ENCODE data around the gene TMEM132E.

The TMEM132E gene

DNA sequence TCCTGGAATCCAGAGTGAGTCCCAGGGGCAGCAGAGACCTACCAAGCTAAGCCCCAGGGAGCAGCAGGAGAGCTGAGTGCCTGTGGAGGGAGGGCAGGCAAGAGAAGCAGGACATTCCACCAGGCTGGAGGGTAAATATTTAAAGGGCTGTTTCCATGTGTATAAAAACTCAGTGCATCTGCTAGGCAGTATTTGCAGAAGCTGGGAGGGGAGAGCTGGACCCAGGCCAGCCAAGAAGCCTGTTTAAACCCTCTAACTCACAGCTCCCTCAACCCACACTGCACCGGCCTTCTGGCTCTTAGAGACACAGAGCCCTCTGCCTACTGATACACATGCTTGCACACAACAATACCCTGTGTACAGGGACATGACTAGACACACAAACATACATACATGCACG, 22.5 kb upstream of the TMEM132E start:
- ATAC-seq: no peak
- no peak for TF ChIP-seq ZFP3 (CRISPR knock-in tag; IDR thresholded peaks at IDR 0.05)
- TF ChIP-seq ZNF70 (CRISPR knock-in tag; IDR thresholded peaks at IDR 0.05): no peak
- no peak for TF ChIP-seq PPARA (CRISPR knock-in tag; IDR thresholded peaks at IDR 0.05; ENCODE audit: borderline replicate concordance)
- TF ChIP-seq RARB (CRISPR knock-in tag; IDR thresholded peaks at IDR 0.05): no peak
- TF ChIP-seq TOX (CRISPR knock-in tag; IDR thresholded peaks at IDR 0.05; ENCODE audit: borderline replicate concordance): no peak

DNA sequence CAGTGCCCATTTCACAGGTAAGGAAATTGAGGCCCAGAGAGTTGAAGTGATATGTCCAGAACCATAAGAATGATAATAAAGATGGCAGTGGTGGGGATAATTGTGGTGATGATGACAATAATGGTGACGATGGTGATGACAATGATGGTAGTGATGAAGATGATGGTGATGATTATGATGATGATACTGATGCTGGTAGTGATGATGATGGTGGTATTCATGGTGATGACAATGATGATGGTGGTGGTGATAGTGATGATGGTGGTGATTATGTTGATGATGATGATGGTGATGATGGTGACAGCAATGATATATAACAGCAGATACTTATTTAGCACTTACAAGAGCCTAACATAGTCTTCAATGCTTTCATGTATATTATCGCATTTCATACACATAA, 18.1 kb upstream of the TMEM132E start:
- ATAC-seq: no peak
- no peak for TF ChIP-seq ZC3H10 (CRISPR knock-in tag; IDR thresholded peaks at IDR 0.05)
- no peak for TF ChIP-seq ISL1 (CRISPR knock-in tag; IDR thresholded peaks at IDR 0.05)
- TF ChIP-seq ZFP30 (CRISPR knock-in tag; IDR thresholded peaks at IDR 0.05): no peak
- no peak for TF ChIP-seq ESRRG (CRISPR knock-in tag; IDR thresholded peaks at IDR 0.05)
- no peak for TF ChIP-seq CSDC2 (CRISPR knock-in tag; IDR thresholded peaks at IDR 0.05)
- no peak for TF ChIP-seq SNAI2 (CRISPR knock-in tag; IDR thresholded peaks at IDR 0.05)
- TF ChIP-seq PPARA (CRISPR knock-in tag; IDR thresholded peaks at IDR 0.05; ENCODE audit: borderline replicate concordance): no peak

- TF ChIP-seq ZC3H10 (CRISPR knock-in tag; IDR thresholded peaks at IDR 0.05) (no peak), ZNF70 (CRISPR knock-in tag; IDR thresholded peaks at IDR 0.05) (no peak), ZNF8 (CRISPR knock-in tag; IDR thresholded peaks at IDR 0.05) (no peak), ISL1 (CRISPR knock-in tag; IDR thresholded peaks at IDR 0.05) (no peak), TOX (CRISPR knock-in tag; IDR thresholded peaks at IDR 0.05; ENCODE audit: borderline replicate concordance) (no peak), ZNF565 (CRISPR knock-in tag; conservative IDR thresholded peaks at IDR 0.05; ENCODE audit: low read depth) (no peak), ZFP3 (CRISPR knock-in tag; IDR thresholded peaks at IDR 0.05) (no peak), TCF4 (CRISPR knock-in tag; IDR thresholded peaks at IDR 0.05; ENCODE audit: borderline replicate concordance) (no peak)
- TF ChIP-seq, protein P1, sequence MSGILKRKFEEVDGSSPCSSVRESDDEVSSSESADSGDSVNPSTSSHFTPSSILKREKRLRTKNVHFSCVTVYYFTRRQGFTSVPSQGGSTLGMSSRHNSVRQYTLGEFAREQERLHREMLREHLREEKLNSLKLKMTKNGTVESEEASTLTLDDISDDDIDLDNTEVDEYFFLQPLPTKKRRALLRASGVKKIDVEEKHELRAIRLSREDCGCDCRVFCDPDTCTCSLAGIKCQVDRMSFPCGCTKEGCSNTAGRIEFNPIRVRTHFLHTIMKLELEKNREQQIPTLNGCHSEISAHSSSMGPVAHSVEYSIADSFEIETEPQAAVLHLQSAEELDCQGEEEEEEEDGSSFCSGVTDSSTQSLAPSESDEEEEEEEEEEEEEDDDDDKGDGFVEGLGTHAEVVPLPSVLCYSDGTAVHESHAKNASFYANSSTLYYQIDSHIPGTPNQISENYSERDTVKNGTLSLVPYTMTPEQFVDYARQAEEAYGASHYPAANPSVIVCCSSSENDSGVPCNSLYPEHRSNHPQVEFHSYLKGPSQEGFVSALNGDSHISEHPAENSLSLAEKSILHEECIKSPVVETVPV (CRISPR knock-in tag; IDR thresholded peaks at IDR 0.05): no peak
- TF ChIP-seq, protein P2, sequence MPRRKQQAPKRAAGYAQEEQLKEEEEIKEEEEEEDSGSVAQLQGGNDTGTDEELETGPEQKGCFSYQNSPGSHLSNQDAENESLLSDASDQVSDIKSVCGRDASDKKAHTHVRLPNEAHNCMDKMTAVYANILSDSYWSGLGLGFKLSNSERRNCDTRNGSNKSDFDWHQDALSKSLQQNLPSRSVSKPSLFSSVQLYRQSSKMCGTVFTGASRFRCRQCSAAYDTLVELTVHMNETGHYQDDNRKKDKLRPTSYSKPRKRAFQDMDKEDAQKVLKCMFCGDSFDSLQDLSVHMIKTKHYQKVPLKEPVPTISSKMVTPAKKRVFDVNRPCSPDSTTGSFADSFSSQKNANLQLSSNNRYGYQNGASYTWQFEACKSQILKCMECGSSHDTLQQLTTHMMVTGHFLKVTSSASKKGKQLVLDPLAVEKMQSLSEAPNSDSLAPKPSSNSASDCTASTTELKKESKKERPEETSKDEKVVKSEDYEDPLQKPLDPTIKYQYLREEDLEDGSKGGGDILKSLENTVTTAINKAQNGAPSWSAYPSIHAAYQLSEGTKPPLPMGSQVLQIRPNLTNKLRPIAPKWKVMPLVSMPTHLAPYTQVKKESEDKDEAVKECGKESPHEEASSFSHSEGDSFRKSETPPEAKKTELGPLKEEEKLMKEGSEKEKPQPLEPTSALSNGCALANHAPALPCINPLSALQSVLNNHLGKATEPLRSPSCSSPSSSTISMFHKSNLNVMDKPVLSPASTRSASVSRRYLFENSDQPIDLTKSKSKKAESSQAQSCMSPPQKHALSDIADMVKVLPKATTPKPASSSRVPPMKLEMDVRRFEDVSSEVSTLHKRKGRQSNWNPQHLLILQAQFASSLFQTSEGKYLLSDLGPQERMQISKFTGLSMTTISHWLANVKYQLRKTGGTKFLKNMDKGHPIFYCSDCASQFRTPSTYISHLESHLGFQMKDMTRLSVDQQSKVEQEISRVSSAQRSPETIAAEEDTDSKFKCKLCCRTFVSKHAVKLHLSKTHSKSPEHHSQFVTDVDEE (CRISPR knock-in tag; IDR thresholded peaks at IDR 0.05): no peak
Measured at GRCh38 chr17:34562387-34562786, 17.0 kb upstream of the TMEM132E start.

GRCh38 chr17:34565713-34566112, 13.7 kb upstream of the TMEM132E start:
- TF ChIP-seq POU6F1 (CRISPR knock-in tag; IDR thresholded peaks at IDR 0.05; ENCODE audit: borderline replicate concordance, low read depth) (no peak), TOX (CRISPR knock-in tag; IDR thresholded peaks at IDR 0.05; ENCODE audit: borderline replicate concordance) (no peak), ZNF8 (CRISPR knock-in tag; IDR thresholded peaks at IDR 0.05) (no peak), ARNTL (CRISPR knock-in tag; IDR thresholded peaks at IDR 0.05; ENCODE audit: borderline replicate concordance, low read depth) (no peak), ISL1 (CRISPR knock-in tag; IDR thresholded peaks at IDR 0.05) (no peak), CREB5 (CRISPR knock-in tag; IDR thresholded peaks at IDR 0.05; ENCODE audit: low read depth) (no peak), TCF4 (CRISPR knock-in tag; IDR thresholded peaks at IDR 0.05; ENCODE audit: borderline replicate concordance) (no peak), ZFP3 (CRISPR knock-in tag; IDR thresholded peaks at IDR 0.05) (no peak), BACH2 (CRISPR knock-in tag; IDR thresholded peaks at IDR 0.05; ENCODE audit: borderline replicate concordance) (no peak), ZNF70 (CRISPR knock-in tag; IDR thresholded peaks at IDR 0.05) (no peak), SNAI2 (CRISPR knock-in tag; IDR thresholded peaks at IDR 0.05) (no peak)
- TF ChIP-seq, protein P3, sequence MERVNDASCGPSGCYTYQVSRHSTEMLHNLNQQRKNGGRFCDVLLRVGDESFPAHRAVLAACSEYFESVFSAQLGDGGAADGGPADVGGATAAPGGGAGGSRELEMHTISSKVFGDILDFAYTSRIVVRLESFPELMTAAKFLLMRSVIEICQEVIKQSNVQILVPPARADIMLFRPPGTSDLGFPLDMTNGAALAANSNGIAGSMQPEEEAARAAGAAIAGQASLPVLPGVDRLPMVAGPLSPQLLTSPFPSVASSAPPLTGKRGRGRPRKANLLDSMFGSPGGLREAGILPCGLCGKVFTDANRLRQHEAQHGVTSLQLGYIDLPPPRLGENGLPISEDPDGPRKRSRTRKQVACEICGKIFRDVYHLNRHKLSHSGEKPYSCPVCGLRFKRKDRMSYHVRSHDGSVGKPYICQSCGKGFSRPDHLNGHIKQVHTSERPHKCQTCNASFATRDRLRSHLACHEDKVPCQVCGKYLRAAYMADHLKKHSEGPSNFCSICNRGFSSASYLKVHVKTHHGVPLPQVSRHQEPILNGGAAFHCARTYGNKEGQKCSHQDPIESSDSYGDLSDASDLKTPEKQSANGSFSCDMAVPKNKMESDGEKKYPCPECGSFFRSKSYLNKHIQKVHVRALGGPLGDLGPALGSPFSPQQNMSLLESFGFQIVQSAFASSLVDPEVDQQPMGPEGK (CRISPR knock-in tag; IDR thresholded peaks at IDR 0.05; ENCODE audit: borderline replicate concordance): no peak
- TF ChIP-seq, protein P1 (CRISPR knock-in tag; IDR thresholded peaks at IDR 0.05): no peak
- TF ChIP-seq, protein P2 (CRISPR knock-in tag; IDR thresholded peaks at IDR 0.05): no peak
- ATAC-seq: no peak

More at GRCh38 chr17:34562387-34562786, 17.0 kb upstream of the TMEM132E start:
- ATAC-seq: peak; percentile 66

Data from SK-N-SH treated with all-trans-retinoic acid at 6 μM for 48 hours (cell line).